Kidney (tissue), 14 donors: ENCODE data around the gene SYT7. TPM values are rescaled to one million over a fixed set of nuclear protein-coding genes. Genes with fewer than 3 reads are reported as not detected.

Experiments
- DNase-seq, 5 donors: peaks; one replicate each; pipeline ENCODE4 v3.0.0-alpha.2; 2013 to 2020
- FAIRE-seq: peaks from 2 replicates; lab custom pipeline; 2012; peaks lifted over from hg19 to GRCh38; lab: Jason Lieb, UNC
- H3K27ac ChIP-seq, 2 donors: one replicate each; pipeline ENCODE4 v1.7.0; 2013; ENCODE audit warnings: low read depth in 2 of 2, low read length in 2 of 2, inconsistent platforms in 1 of 2
- H3K27me3 ChIP-seq: one replicate; pipeline ENCODE4 v1.7.1; 2013; ENCODE audit warnings: low read length, inconsistent platforms; ENCODE audit not compliant: control insufficient read depth, insufficient read depth
- H3K36me3 ChIP-seq, 3 donors: one replicate each; pipeline versions ENCODE4 v1.7.0 to v1.7.1; 2013; ENCODE audit warnings: low read length in 3 of 3, control low read depth in 1 of 3, inconsistent platforms in 1 of 3; ENCODE audit not compliant: insufficient read depth in 3 of 3, control insufficient read depth in 2 of 3
- H3K4me1 ChIP-seq, 3 donors: one replicate each; pipeline versions ENCODE4 v1.7.0 to v1.7.1; 2013; ENCODE audit warnings: low read length in 3 of 3, inconsistent platforms in 1 of 3, low read depth in 1 of 3; ENCODE audit not compliant: control insufficient read depth in 2 of 3, insufficient read depth in 2 of 3
- H3K4me3 ChIP-seq, 3 donors: one replicate each; pipeline versions ENCODE4 v1.7.0 to v1.8.1; 2013; ENCODE audit warnings: low read length in 3 of 3, control low read depth in 1 of 3, inconsistent platforms in 1 of 3
- H3K9ac ChIP-seq, 3 donors: one replicate each; pipeline versions ENCODE4 v1.7.0 to v1.7.1; 2013; ENCODE audit warnings: low read length in 3 of 3, control low read depth in 1 of 3, inconsistent platforms in 1 of 3
- H3K9me3 ChIP-seq, 3 donors: one replicate each; pipeline versions ENCODE4 v1.7.0 to v1.7.1; 2013; ENCODE audit warnings: low read length in 3 of 3, control low read depth in 1 of 3, inconsistent platforms in 1 of 3; ENCODE audit not compliant: control insufficient read depth in 2 of 3, insufficient read depth in 1 of 3
- CTCF ChIP-seq: IDR thresholded peaks from 3 replicates; pipeline ENCODE4 v1.5.1; 2012; ENCODE audit warnings: mild to moderate bottlenecking, moderate library complexity, borderline replicate concordance; ENCODE audit not compliant: insufficient read depth; ENCODE audit errors: extremely low read depth
- intact Hi-C: fragments of 100-400 bp; cut with DNase I; formaldehyde crosslinking; loops from one replicate; pipeline ENCODE4 v1.11.1; 2022
- polyA plus RNA-seq: library from polyadenylated mRNA; stranded (reverse); fragments of 350-450 nt; fragmentation: Illumina TruSeq; extraction: RNeasy Lipid Tissue Mini Kit (QIAGEN cat#74804); gene quantifications from one replicate; pipeline ENCODE4 v1.2.3, GENCODE V29; 2014; ENCODE audit warnings: low read depth, low replicate concordance; ENCODE audit not compliant: insufficient read depth
- total RNA-seq: library from RNA; stranded (reverse); fragmentation: NEBNext Ultra II Directional; extraction: Animal tissue kit (Norgen Biotek cat#: 25700); gene quantifications from one replicate; pipeline ENCODE4 v1.2.1, GENCODE V29; 2021
- donor health status: control.
- donor health status: control.
- donor health status: control.
- donor health status: control.
- donor health status: control.
- donor health status: DM: yes; HTN: yes; CAD: no.
- donor health status: Normal renal cell carcinoma (clear cell type).

Gene SYT7
- total and polyA plus RNA-seq, 2 donors from 2014 or later: 5.7 to 6.7 TPM

GRCh38 chr11:61486011-61486620, 94.8 kb downstream of the SYT7 start:
- Histone ChIP-seq H3K36me3 (no peaks in the 10 kb centered on the region), H3K4me1 (peaks cover 0 to 22% (median 19%) of the 10 kb centered on the region in 3 donors), H3K27me3 (no peaks in the 10 kb centered on the region), H3K9ac (no peak overlapping the region), H3K27ac (no peak overlapping the region), H3K4me3 (no peak overlapping the region), H3K9me3 (no peaks in the 10 kb centered on the region)
- no peak for TF ChIP-seq CTCF
- peak in 3 of 5 donors; percentile 63 to 66 (median 64) for DNase-seq
- no peak for FAIRE-seq
- intact Hi-C loops: no loop called here

GRCh38 chr11:61485080-61485479, 95.8 kb downstream of the SYT7 start:
- peaks cover 0 to 18% (median 12%) of the 10 kb centered on the region in 3 donors for H3K4me1 ChIP-seq
- no peaks in the 10 kb centered on the region for H3K36me3 ChIP-seq
- H3K27me3 ChIP-seq: no peaks in the 10 kb centered on the region
- TF ChIP-seq CTCF: no peak
- DNase-seq: peak in 1 of 5 donors; percentile 40
- H3K27ac ChIP-seq: no peak overlapping the region
- no peak overlapping the region for H3K4me3 ChIP-seq
- no peak overlapping the region for H3K9ac ChIP-seq
- no peaks in the 10 kb centered on the region for H3K9me3 ChIP-seq
- intact Hi-C loops: no loop called here
- no peak for FAIRE-seq

GRCh38 chr11:61484541-61484940, 96.3 kb downstream of the SYT7 start:
- no peak for FAIRE-seq
- Histone ChIP-seq H3K36me3 (no peaks in the 10 kb centered on the region), H3K9ac (no peak overlapping the region), H3K27ac (no peak overlapping the region), H3K27me3 (no peaks in the 10 kb centered on the region), H3K4me1 (peaks cover 0 to 13% (median 7%) of the 10 kb centered on the region in 3 donors), H3K4me3 (no peak overlapping the region), H3K9me3 (no peaks in the 10 kb centered on the region)
- intact Hi-C loops: no loop called here
- peak in 1 of 5 donors; percentile 42 for DNase-seq
- TF ChIP-seq CTCF: no peak
